C4-2B (cell line): Measurements from ENCODE around the gene UPP2.

Experiments
- ZFX ChIP-seq: fragments of 450-650 bp; IDR thresholded peaks from 2 replicates; pipeline ENCODE4 v1.6.1; 2017
- TF ChIP-seq, protein P1 (sequence below): fragments of 450-650 bp; conservative IDR thresholded peaks from 2 replicates; pipeline ENCODE4 v1.5.1; 2017; ENCODE audit warnings: mild to moderate bottlenecking

DNA sequence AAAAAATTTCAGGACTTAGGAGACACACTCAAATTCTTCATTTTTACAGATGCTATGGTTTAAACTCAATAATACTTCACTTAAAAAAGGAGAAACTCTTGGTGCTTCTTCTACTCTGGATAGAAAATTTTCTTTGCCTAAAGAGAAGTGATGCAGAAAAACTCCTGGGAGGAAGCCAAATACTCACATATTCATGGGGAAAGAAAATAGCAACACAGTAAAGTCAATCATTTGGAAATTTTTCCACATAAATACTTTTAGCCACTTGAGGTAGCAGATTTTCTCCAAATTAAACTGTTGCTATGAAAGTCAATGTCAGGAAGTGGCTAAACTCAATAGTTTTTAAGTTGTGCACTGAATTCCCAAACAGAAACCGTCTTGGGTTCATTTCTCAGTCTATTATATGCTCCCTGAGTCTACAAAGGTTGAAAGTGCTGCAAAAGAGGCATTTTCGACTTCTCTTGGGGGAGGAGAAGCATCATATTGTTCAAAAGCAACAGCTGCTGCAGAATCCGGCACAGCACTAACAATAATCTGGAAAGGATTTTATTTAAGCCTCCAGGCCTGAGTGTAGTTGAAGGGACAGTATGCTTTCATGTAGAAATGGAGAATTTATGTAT, 81.1 kb downstream of the UPP2 start:
- TF ChIP-seq, protein P1, sequence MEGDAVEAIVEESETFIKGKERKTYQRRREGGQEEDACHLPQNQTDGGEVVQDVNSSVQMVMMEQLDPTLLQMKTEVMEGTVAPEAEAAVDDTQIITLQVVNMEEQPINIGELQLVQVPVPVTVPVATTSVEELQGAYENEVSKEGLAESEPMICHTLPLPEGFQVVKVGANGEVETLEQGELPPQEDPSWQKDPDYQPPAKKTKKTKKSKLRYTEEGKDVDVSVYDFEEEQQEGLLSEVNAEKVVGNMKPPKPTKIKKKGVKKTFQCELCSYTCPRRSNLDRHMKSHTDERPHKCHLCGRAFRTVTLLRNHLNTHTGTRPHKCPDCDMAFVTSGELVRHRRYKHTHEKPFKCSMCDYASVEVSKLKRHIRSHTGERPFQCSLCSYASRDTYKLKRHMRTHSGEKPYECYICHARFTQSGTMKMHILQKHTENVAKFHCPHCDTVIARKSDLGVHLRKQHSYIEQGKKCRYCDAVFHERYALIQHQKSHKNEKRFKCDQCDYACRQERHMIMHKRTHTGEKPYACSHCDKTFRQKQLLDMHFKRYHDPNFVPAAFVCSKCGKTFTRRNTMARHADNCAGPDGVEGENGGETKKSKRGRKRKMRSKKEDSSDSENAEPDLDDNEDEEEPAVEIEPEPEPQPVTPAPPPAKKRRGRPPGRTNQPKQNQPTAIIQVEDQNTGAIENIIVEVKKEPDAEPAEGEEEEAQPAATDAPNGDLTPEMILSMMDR, result no peak
- no peak for TF ChIP-seq ZFX
